ENCODE results near the gene IL27RA.

IL27RA gene

DNA sequence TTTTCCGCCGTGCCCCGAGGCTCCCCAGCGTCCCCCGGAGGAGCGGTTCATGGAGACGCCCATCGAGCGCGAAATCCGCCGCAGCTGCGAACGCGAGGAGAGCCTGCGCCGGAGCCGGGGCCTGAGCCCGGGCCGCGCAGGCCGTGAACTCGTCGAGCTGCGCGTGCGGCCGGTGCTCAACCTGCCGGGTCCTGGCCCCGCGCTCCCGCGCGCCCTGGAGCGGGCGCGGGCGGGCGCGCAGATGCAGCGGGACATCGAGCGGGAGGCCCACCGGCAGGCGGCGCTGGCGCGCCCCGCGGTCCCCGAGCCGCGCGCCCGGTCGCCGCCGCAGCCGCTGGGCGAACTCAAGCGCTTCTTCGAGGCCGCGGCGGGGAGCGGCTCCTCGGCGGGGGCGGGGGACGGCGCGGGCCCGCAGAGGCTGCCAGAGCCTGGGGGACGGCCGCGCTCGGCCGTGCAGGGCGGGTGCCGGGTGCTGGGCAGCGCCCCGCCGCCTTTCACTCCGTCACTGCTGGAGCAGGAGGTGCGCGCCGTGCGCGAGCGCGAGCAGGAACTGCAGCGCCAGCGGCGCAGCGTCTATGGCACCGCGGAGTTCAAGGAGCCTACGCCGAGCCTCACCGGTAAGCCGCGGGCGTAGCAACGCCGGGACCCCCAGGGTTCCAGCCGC, 41.8 kb downstream of the IL27RA start:
- H3K9me3 ChIP-seq (ENCODE audit: control insufficient read depth, low read length): no peaks in the 10 kb centered on the region
- 1% methylated on average over 106 of the region's 106 CpGs for whole genome bisulfite sequencing, 2 experiments
- H3K36me3 ChIP-seq (ENCODE audit: control insufficient read depth, insufficient read depth, low read length): no peaks in the 10 kb centered on the region
- peaks cover 58% of the 10 kb centered on the region for H3K27me3 ChIP-seq (ENCODE audit: control insufficient read depth, insufficient read depth, low read length, poor library complexity, severe bottlenecking)
- peak overlapping the region; percentile 56 for H3K4me3 ChIP-seq (ENCODE audit: insufficient read depth, low read depth, low read length)
- no peak overlapping the region for H3K27ac ChIP-seq (ENCODE audit: insufficient read depth, low read depth, low read length, poor library complexity, severe bottlenecking)
- peaks cover 3% of the 10 kb centered on the region for H3K4me1 ChIP-seq (ENCODE audit: control insufficient read depth, insufficient read depth, low read length)

GRCh38 chr19:14073925-14074838, 42.6 kb downstream of the IL27RA start:
- WGBS, 2 experiments: 11 to 12% methylated on average over 43 to 44 of the region's 44 CpGs
- Histone ChIP-seq H3K4me3 (ENCODE audit: insufficient read depth, low read depth, low read length) (peak overlapping the region; percentile 56), H3K27ac (ENCODE audit: insufficient read depth, low read depth, low read length, poor library complexity, severe bottlenecking) (no peak overlapping the region)

GRCh38 chr19:14078411-14078810, 46.8 kb downstream of the IL27RA start:
- Histone ChIP-seq H3K27me3 (ENCODE audit: control insufficient read depth, insufficient read depth, low read length, poor library complexity, severe bottlenecking) (peaks cover 34% of the 10 kb centered on the region), H3K9me3 (ENCODE audit: control insufficient read depth, low read length) (no peaks in the 10 kb centered on the region), H3K4me1 (ENCODE audit: control insufficient read depth, insufficient read depth, low read length) (no peaks in the 10 kb centered on the region), H3K4me3 (ENCODE audit: insufficient read depth, low read depth, low read length) (no peak overlapping the region), H3K36me3 (ENCODE audit: control insufficient read depth, insufficient read depth, low read length) (no peaks in the 10 kb centered on the region), H3K27ac (ENCODE audit: insufficient read depth, low read depth, low read length, poor library complexity, severe bottlenecking) (no peak overlapping the region)
- WGBS, 2 experiments: 80 to 85% methylated on average over 2 of the region's 2 CpGs

More at GRCh38 chr19:14073925-14074838, 42.6 kb downstream of the IL27RA start:
- Histone ChIP-seq H3K9me3 (ENCODE audit: control insufficient read depth, low read length) (no peaks in the 10 kb centered on the region), H3K4me1 (ENCODE audit: control insufficient read depth, insufficient read depth, low read length) (peaks cover 3% of the 10 kb centered on the region), H3K36me3 (ENCODE audit: control insufficient read depth, insufficient read depth, low read length) (no peaks in the 10 kb centered on the region), H3K27me3 (ENCODE audit: control insufficient read depth, insufficient read depth, low read length, poor library complexity, severe bottlenecking) (peaks cover 58% of the 10 kb centered on the region)

- Histone ChIP-seq H3K36me3 (ENCODE audit: control insufficient read depth, insufficient read depth, low read length) (no peaks in the 10 kb centered on the region), H3K9me3 (ENCODE audit: control insufficient read depth, low read length) (no peaks in the 10 kb centered on the region), H3K27me3 (ENCODE audit: control insufficient read depth, insufficient read depth, low read length, poor library complexity, severe bottlenecking) (peaks cover 16% of the 10 kb centered on the region), H3K4me1 (ENCODE audit: control insufficient read depth, insufficient read depth, low read length) (no peaks in the 10 kb centered on the region), H3K27ac (ENCODE audit: insufficient read depth, low read depth, low read length, poor library complexity, severe bottlenecking) (peak overlapping the region; percentile 21), H3K4me3 (ENCODE audit: insufficient read depth, low read depth, low read length) (peak overlapping the region; percentile 67)
- 3% methylated on average over 50 of the region's 50 CpGs for WGBS, 2 experiments
These were observed 49.6 kb downstream of the IL27RA start for GRCh38 chr19:14080887-14081796.

- Histone ChIP-seq H3K36me3 (ENCODE audit: control insufficient read depth, insufficient read depth, low read length) (no peaks in the 10 kb centered on the region), H3K9me3 (ENCODE audit: control insufficient read depth, low read length) (no peaks in the 10 kb centered on the region), H3K4me3 (ENCODE audit: insufficient read depth, low read depth, low read length) (peak overlapping the region; percentile 67), H3K27me3 (ENCODE audit: control insufficient read depth, insufficient read depth, low read length, poor library complexity, severe bottlenecking) (peaks cover 15% of the 10 kb centered on the region), H3K4me1 (ENCODE audit: control insufficient read depth, insufficient read depth, low read length) (no peaks in the 10 kb centered on the region), H3K27ac (ENCODE audit: insufficient read depth, low read depth, low read length, poor library complexity, severe bottlenecking) (peak overlapping the region; percentile 6)
- WGBS, 2 experiments: 44 to 45% methylated on average over 24 of the region's 24 CpGs
These were observed 50.5 kb downstream of the IL27RA start for GRCh38 chr19:14081797-14082674.

GRCh38 chr19:14082675-14082960, 51.1 kb downstream of the IL27RA start:
- H3K4me1 ChIP-seq (ENCODE audit: control insufficient read depth, insufficient read depth, low read length): no peaks in the 10 kb centered on the region
- H3K27me3 ChIP-seq (ENCODE audit: control insufficient read depth, insufficient read depth, low read length, poor library complexity, severe bottlenecking): peaks cover 12% of the 10 kb centered on the region
- H3K36me3 ChIP-seq (ENCODE audit: control insufficient read depth, insufficient read depth, low read length): peaks cover 3% of the 10 kb centered on the region
- 53 to 61% methylated on average over 1 of the region's 1 CpG for WGBS, 2 experiments
- H3K4me3 ChIP-seq (ENCODE audit: insufficient read depth, low read depth, low read length): no peak overlapping the region
- no peak overlapping the region for H3K27ac ChIP-seq (ENCODE audit: insufficient read depth, low read depth, low read length, poor library complexity, severe bottlenecking)
- no peaks in the 10 kb centered on the region for H3K9me3 ChIP-seq (ENCODE audit: control insufficient read depth, low read length)

GRCh38 chr19:14085309-14085995, 53.9 kb downstream of the IL27RA start, which contains the start of gene C19orf67:
C19orf67 (minus strand) TSS chr19:14085783; CDS start chr19:14085627, 156 bp downstream.
- H3K4me3 ChIP-seq (ENCODE audit: insufficient read depth, low read depth, low read length): no peak within 1 kb of the TSS
- H3K36me3 ChIP-seq (ENCODE audit: control insufficient read depth, insufficient read depth, low read length): peaks cover 14% of the 10 kb centered on the region
- peaks cover 19% of the 10 kb centered on the region for H3K27me3 ChIP-seq (ENCODE audit: control insufficient read depth, insufficient read depth, low read length, poor library complexity, severe bottlenecking)
- WGBS, 2 experiments: 68 to 70% methylated on average over 54 of the region's 54 CpGs
- H3K9me3 ChIP-seq (ENCODE audit: control insufficient read depth, low read length): no peaks in the 10 kb centered on the region
- H3K4me1 ChIP-seq (ENCODE audit: control insufficient read depth, insufficient read depth, low read length): no peaks in the 10 kb centered on the region
- H3K27ac ChIP-seq (ENCODE audit: insufficient read depth, low read depth, low read length, poor library complexity, severe bottlenecking): no peak within 1 kb of the TSS

DNA sequence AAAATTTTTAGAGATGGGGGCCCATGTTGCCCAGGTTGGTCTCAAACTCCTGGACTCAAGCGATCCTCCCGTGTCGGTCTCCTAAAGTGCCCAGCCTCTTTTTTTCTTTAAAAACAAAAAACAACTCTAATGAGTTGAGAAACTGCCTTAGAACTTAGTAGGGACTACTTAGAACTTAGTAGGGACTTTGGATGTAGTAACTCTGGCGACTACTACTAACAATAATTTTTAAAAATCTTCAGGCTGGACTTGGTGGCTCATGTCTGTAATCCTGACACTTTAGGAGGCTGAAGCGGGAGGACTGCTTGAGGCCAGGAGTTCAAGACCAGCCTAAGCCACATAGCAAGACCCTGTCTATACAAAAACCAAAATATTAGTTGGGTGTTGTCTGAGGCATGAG, 54.5 kb downstream of the IL27RA start:
- peaks cover 14% of the 10 kb centered on the region for H3K36me3 ChIP-seq (ENCODE audit: control insufficient read depth, insufficient read depth, low read length)
- H3K27me3 ChIP-seq (ENCODE audit: control insufficient read depth, insufficient read depth, low read length, poor library complexity, severe bottlenecking): peaks cover 19% of the 10 kb centered on the region
- no peak overlapping the region for H3K27ac ChIP-seq (ENCODE audit: insufficient read depth, low read depth, low read length, poor library complexity, severe bottlenecking)
- no peak overlapping the region for H3K4me3 ChIP-seq (ENCODE audit: insufficient read depth, low read depth, low read length)
- 80 to 94% methylated on average over 5 of the region's 5 CpGs for WGBS, 2 experiments
- H3K9me3 ChIP-seq (ENCODE audit: control insufficient read depth, low read length): no peaks in the 10 kb centered on the region
- no peaks in the 10 kb centered on the region for H3K4me1 ChIP-seq (ENCODE audit: control insufficient read depth, insufficient read depth, low read length)

Measured in ectodermal cell (in vitro differentiated cells).